HepG2 (cell line): ENCODE measurements around the gene KCNH6. TPM values are rescaled to one million over a fixed set of nuclear protein-coding genes. Genes with fewer than 3 reads are reported as not detected.

Experiments used
- ARID5B ChIP-seq: IDR thresholded peaks from 2 replicates; pipeline ENCODE4 v1.4.0; 2020; ENCODE audit warnings: mild to moderate bottlenecking, missing genetic modification reagents
- ELK4 ChIP-seq: sonication (generic); formaldehyde crosslinking; IDR thresholded peaks from 2 replicates; pipeline ENCODE4 v1.9.0; 2021; ENCODE audit warnings: missing genetic modification reagents, borderline replicate concordance
- EP300 ChIP-seq, 3 experiments: sonication (generic) in 1 of 3; formaldehyde crosslinking in 1 of 3; IDR thresholded peaks; 2 replicates each; pipeline versions ENCODE4 v1.5.1 to v1.6.1; 2011 to 2020; ENCODE audit warnings: low read depth in 2 of 3, low read length in 2 of 3, borderline replicate concordance in 1 of 3, improper control_type of control experiment in 1 of 3, mild to moderate bottlenecking in 1 of 3, missing genetic modification reagents in 1 of 3, moderate library complexity in 1 of 3
- ETV5 ChIP-seq: IDR thresholded peaks from 2 replicates; pipeline ENCODE4 v1.6.1; 2018; ENCODE audit warnings: missing biosample characterization, missing genetic modification reagents, inconsistent platforms, borderline replicate concordance
- MXD4 ChIP-seq: IDR thresholded peaks from 2 replicates; pipeline ENCODE4 v1.6.1; 2016; ENCODE audit warnings: mild to moderate bottlenecking, missing biosample characterization, missing genetic modification reagents
- PRDM15 ChIP-seq: sonication (generic); formaldehyde crosslinking; IDR thresholded peaks from 2 replicates; pipeline ENCODE4 v1.4.0; 2020; ENCODE audit warnings: missing genetic modification reagents
- SAP130 ChIP-seq: IDR thresholded peaks from 2 replicates; pipeline ENCODE4 v1.6.1; 2016; ENCODE audit warnings: low read depth
- SNAPC5 ChIP-seq: sonication (generic); formaldehyde crosslinking; IDR thresholded peaks from 2 replicates; pipeline ENCODE4 v1.8.1; 2023; ENCODE audit warnings: mild to moderate bottlenecking, missing genetic modification reagents, borderline replicate concordance
- XRCC5 ChIP-seq: fragments of 200-400 bp; formaldehyde crosslinking; optimal IDR thresholded peaks from 2 replicates; pipeline ENCODE3; 2017; ENCODE audit warnings: mild to moderate bottlenecking, low read length
- ZC3H13 ChIP-seq: sonication (generic); formaldehyde crosslinking; IDR thresholded peaks from 2 replicates; pipeline ENCODE4 v1.8.1; 2023; ENCODE audit warnings: mild to moderate bottlenecking, missing genetic modification reagents, moderate library complexity
- ZNF44 ChIP-seq: sonication (generic); formaldehyde crosslinking; IDR thresholded peaks from 2 replicates; pipeline ENCODE4 v1.5.1; 2020; ENCODE audit warnings: mild to moderate bottlenecking, missing genetic modification reagents
- ZNF468 ChIP-seq: sonication (generic); formaldehyde crosslinking; IDR thresholded peaks from 2 replicates; pipeline ENCODE4 v1.8.0; 2022; ENCODE audit warnings: mild to moderate bottlenecking, moderate library complexity, missing genetic modification reagents
- ZNF672 ChIP-seq: sonication (generic); formaldehyde crosslinking; IDR thresholded peaks from 2 replicates; pipeline ENCODE4 v1.8.1; 2022; ENCODE audit warnings: missing genetic modification reagents
- ZNF749 ChIP-seq: sonication (generic); formaldehyde crosslinking; IDR thresholded peaks from 2 replicates; pipeline ENCODE4 v1.8.0; 2022; ENCODE audit warnings: mild to moderate bottlenecking, missing genetic modification reagents, moderate library complexity, borderline replicate concordance
- ZSCAN31 ChIP-seq: sonication (generic); formaldehyde crosslinking; IDR thresholded peaks from 2 replicates; pipeline ENCODE4 v1.5.0; 2020; ENCODE audit warnings: low read depth, mild to moderate bottlenecking, missing genetic modification reagents
- polyA plus RNA-seq, 8 experiments: library from polyadenylated mRNA; depleted of rRNA in 3 of 8; stranded (reverse) in 7 of 8; unstranded in 1 of 8; fragments of >200 nt; fragmentation: Illumina TruSeq in 4 of 8; extraction: Trizol in 4 of 8; gene quantifications; 2 replicates each; pipeline versions ENCODE4 v1.2.1 to v1.2.3, GENCODE V29; 2011 to 2016; ENCODE audit warnings: low read depth in 4 of 8, missing spikeins in 1 of 8, mixed read lengths in 1 of 8; ENCODE audit not compliant: insufficient read depth in 1 of 8
- total RNA-seq, 5 experiments: library from RNA; depleted of rRNA; stranded (reverse); fragments of >200 nt; fragmentation: Illumina TruSeq; extraction: Trizol; gene quantifications; 2 replicates each; pipeline ENCODE4 v1.2.3, GENCODE V29; 2016; ENCODE audit warnings: low read depth in 1 of 5

Gene KCNH6
- total and polyA plus RNA-seq, 2 of the 13 experiments (the other 11 are each of a cell fraction or from before 2014, with no cell fraction given) = 0.05 to 0.18 TPM

- TF ChIP-seq ARID5B (peak; percentile 68), EP300 (IDR thresholded peaks at IDR 0.05; ENCODE audit: low read depth in 2 of 2, low read length in 2 of 2) (peak in 1 of 2 experiments; percentile 53; a peak in 2 of 4 replicates), EP300 (CRISPR knock-in tag; IDR thresholded peaks at IDR 0.05; ENCODE audit: borderline replicate concordance) (peak; percentile 7; the same call in 1 of the 2 replicates), ELK4 (CRISPR knock-in tag) (no peak), ZNF468 (CRISPR knock-in tag) (no peak), ZNF672 (CRISPR knock-in tag) (no peak), ZSCAN31 (CRISPR knock-in tag) (peak; percentile 41; the same call in 1 of the 2 replicates), PRDM15 (CRISPR knock-in tag) (no peak), SAP130 (CRISPR knock-in tag) (peak; percentile 85), ZNF749 (CRISPR knock-in tag) (no peak), MXD4 (CRISPR knock-in tag) (peak; percentile 82), ZNF44 (CRISPR knock-in tag) (no peak), ETV5 (CRISPR knock-in tag) (peak; percentile 55; the same call in 1 of the 2 replicates), SNAPC5 (CRISPR knock-in tag) (no peak), ZC3H13 (0 out of 2 replicates have a peak, but pooled peaks have one; percentile 3), XRCC5 (no peak)
Measured at GRCh38 chr17:63579633-63580032, 56.5 kb downstream of the KCNH6 start (continued).
